Activated effector memory CD4-positive, alpha-beta T cell treated with anti-CD3 and anti-CD28 coated beads, Interleukin-2, amount 50 U/mL, for 16 hours (primary cell): ENCODE data around the gene OLIG1.
A peak's percentile ranks its signal among the peaks of the same experiment; 100 is the strongest.

ENCODE experiments used
- DNase-seq: peaks from one replicate; pipeline ENCODE4 v3.0.0-alpha.2; 2020

The OLIG1 gene

DNA sequence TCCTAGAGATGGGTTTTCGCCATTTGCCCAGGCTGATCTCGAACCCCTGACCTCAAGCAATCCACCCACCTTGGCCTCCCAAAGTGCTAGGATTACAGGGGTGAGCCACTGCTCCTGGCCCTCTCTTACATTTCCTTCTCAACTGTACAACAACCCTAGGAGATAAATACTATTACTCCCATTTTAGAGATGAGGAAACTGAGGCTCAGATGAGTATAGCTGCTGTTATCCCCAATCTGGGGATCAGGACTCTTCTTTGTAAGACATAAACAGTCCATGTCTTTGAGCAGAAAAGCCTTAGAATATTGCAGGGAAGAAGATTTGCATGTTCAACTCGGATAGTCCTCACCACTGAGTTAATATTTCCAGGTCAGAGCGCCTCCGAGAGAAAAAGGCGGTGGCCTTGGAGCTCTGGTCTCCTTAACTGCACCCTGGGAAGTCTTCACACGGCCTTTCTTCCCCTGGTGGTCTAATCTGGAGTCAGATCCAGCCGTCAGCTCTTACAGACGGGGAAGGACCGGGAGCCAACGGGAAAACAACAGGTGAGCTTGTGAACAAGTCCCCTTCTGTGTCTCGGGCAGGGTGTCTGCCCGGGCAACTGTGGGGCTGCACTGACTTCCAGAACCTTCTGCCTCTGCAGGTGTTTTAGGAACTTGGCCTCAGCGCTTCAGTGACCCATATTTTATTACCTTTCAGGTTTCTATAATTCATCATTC is 5.9 kb upstream of the OLIG1 start:
- no peak for DNase-seq

DNA sequence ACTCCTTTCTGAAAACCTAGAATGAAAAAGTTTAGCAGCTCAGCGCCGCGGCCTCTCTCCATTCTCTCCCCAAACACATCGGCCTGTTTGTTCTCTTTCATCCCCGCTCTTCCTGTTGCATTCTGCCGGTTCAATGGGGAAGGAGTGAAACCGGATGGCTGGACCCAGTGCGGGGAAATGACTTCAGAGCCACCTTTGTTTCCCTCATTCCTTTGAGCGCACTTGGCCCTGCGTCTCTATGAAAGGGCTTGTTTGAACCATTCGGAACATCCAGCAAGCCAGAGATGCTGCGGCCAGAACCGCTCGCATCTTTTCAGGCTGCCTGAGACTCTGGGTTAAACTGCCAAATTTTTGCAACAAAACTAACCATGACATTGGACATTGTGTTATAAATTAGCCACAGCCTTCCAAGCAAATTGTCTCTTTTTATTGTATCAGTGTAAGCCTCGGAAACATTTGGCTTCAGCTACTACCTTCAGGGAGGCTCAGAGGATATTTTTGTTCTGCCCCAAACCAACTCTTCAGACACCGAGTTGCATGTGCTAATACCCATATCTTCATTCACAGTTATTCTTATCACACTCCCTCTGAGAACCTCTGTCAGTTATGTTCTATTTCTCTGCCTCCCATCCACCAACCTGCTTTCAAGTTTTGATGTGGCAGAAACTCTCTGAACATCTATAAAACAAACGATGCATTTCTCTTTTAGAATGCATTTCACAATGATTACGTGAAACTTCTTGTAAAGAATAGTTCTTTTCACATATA is 5.1 kb upstream of the OLIG1 start:
- no peak for DNase-seq

GRCh38 chr21:33067043-33067442 is 2.9 kb upstream of the OLIG1 start:
- DNase-seq = no peak

GRCh38 chr21:33067457-33067856 is 2.5 kb upstream of the OLIG1 start:
- DNase-seq = no peak

DNA sequence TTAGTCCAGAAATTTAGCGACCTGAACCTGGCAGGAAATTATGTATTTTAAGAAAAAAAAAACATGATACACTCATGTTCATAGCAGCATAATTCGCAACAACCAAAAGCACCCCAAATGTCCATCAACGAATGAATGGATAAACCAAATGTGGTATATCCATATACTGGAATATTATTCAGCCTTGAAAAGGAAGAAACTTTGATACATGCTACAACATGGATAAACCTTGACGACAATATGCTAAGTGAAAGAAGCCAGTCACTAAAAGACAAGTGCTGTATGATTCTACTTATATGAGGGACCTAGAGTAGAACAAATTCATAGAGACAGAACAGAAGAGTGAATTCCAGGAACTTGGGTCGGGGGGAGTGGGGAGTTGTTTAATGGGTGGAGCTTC is 698 bp upstream of the OLIG1 start:
- DNase-seq = no peak

- DNase-seq = no peak
Measured at GRCh38 chr21:33069645-33069993, 322 bp upstream of the OLIG1 start.

- DNase-seq = no peak
Measured at GRCh38 chr21:33070744-33070997, 730 bp downstream of the OLIG1 start.

- DNase-seq = no peak
Measured at GRCh38 chr21:33070998-33071769, 1.2 kb downstream of the OLIG1 start.

DNA sequence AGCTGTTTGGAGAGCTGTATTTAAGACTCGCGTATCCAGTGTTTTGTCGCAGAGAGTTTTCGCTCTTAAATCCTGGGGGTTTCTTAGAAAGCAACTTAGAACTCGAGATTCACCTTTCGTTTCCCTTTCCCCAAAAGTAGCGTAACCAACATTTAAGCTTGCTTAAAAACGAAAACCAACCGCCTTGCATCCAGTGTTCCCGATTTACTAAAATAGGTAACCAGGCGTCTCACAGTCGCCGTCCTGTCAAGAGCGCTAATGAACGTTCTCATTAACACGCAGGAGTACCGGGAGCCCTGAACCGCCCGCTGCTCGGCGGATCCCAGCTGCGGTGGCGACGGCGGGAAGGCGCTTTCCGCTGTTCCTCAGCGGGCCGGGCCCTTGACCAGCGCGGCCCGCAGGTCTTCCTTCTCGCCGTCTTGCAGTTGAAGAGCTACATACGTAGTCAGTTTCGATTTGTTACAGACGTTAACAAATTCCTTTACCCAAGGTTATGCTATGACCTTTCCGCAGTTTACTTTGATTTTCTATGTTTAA is 1.9 kb downstream of the OLIG1 start:
- DNase-seq = peak; percentile 52

- DNase-seq = peak; percentile 30
Measured at GRCh38 chr21:33073636-33074035, 3.7 kb downstream of the OLIG1 start.

DNA sequence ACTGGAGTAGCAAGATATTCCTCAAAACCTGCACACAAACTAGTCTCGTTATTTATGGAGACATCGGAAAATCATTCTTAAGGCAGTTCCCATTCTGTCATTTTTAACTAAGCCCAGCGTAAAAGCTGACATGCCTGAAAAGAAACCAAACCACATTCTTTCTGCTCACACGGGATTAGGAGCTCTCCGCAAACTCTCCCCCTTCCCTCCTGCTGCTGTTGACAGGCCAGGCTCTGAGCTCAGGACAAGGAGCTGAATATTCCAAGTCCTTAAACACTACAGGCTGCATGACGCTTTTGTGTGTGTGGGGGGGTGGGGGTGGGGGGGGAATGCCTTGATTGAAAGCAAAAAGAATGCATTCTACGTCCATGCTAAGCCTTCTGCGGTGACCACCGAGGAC is 5.2 kb downstream of the OLIG1 start:
- DNase-seq = no peak

DNA sequence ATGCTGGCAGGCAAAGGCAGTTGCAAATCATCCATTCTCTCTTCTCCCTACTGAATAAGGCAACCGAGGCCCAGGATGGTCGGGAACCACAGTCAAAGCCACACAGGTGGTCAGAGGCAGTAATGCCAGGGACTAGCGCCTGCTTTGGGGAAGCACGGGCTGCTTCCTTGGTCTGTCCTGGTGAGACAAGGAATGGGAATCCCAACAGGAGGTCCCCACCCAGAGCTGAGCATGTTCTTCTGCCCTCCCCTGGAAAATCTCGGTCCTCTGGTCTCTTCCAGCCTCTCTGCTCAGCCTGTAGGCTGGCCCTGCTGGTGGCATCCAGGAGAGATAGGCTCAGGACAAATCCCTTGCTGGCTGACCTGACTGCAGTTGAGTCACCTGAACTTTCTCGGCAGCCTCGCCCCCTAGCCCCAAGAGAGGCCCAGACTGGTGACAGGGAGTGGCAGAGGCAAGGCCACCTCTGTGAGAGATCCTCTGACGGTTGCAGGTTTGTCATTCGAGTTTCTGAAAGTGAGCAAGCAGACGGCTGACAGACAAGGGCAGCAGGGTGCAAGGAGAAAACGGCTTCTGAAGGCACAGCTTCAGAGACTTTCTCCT is 5.8 kb downstream of the OLIG1 start:
- peak; percentile 47 for DNase-seq

DNA sequence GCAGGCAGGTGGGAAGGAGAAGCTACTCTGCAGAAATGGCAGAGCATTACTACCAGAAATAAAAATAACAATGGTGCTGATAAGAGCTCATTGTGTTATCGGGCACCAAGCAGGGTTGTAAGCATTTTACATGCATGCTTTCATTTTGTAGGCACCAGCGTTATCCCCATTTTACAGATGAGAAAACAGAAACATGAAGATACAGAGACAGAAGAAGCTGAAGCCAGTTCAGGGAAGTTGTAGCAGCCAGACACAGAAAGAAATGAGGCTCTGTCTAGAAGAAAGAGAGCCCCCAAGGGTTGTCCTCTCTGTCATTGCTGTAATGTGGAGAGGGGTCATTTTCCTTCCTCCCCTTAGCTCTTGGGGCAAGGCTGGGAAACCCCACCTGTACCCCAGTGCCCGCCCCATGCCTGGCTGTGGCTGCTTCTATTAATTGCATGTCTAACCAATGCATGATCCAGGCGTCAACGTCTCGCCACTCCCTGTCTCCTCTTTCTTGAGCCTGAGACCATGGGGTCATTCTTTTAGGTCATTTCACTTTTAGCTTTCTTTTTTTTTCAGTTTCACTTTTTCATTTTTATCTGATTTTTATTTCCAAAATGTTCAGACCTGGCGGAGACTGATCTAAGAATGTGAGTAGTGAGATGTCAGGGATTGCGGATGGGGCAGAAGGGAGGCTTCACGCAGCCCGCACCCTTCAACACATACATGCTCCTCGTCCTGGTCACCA is 6.8 kb downstream of the OLIG1 start:
- peak; percentile 10 for DNase-seq

GRCh38 chr21:33078907-33079582 is 9.1 kb downstream of the OLIG1 start:
- peak; percentile 62 for DNase-seq

- DNase-seq = peak; percentile 36
Measured at GRCh38 chr21:33080376-33080775, 10.4 kb downstream of the OLIG1 start.

DNA sequence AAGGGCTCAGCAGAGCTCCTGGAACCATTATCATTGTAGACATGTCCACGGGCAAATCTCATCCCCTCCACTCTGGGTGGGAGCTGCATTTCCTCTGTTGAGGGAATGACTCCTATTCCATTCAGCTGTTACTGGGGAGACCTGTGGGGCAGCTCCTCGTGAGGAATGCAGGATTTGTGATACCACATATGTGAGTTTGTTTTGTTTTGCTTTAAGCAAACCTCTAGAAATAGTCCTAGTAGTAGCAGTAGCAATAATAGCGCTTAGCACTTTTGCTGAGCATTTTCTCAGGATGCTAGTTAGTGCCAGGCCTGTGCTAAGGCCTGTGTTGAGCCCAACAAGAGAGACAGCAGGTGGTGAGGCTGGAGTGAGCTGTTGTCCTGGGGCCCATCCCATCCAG is 10.8 kb downstream of the OLIG1 start:
- peak; percentile 24 for DNase-seq

- no peak for DNase-seq
Measured at GRCh38 chr21:33088384-33088783, 18.4 kb downstream of the OLIG1 start.

DNA sequence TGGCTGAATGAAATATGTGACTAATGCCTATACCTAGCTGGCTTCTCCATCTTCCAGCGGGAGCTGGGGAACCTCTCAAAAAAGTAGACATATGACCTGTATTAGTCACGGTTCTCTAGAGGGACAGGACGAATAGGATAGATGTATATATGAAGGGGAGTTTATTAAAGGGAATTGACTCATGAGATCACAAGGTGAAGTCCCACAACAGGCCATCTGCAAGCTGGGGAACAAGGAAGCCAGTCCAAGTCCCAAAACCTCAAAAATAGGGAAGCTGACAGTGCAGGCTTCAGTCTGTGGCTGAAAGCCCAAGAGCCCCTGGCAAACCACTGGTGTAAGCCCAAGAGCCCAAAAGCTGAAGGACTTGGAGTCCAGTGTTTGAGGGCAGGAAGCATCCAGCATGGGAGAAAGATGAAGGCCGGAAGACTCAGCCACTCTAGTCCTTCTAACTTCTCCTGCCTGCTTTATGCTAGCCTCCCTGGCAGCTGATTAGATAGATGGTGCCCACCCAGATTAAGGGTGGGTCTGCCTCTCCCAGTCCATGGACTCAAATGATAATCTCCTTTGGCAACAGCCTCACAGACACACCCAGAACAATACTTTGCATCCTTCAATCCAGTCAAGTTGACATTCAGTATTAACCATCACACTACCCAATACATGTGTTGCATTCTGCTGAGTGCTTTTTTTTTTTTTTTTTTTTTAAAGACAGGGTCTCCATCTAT is 19.6 kb downstream of the OLIG1 start:
- DNase-seq = no peak

DNA sequence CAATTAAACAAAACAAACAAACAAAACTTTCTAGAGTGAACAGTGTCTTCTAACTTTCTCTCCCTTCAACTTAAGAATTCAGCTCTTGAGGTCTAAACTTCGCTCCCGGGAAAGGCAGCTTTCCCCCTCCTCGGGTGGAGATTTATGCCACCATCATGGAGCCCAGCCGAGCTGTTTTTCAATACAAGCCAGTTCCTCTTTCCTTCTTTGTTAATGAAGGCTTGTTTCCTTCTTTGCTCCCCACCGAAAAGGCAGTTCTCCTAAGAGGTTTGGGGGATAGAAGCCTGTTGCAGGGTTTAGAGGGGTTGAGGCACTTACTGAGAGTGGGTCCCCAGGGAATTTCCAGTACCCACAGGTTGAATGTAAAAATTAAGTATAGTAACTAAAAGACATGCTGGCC is 26.5 kb downstream of the OLIG1 start:
- DNase-seq = no peak

DNA sequence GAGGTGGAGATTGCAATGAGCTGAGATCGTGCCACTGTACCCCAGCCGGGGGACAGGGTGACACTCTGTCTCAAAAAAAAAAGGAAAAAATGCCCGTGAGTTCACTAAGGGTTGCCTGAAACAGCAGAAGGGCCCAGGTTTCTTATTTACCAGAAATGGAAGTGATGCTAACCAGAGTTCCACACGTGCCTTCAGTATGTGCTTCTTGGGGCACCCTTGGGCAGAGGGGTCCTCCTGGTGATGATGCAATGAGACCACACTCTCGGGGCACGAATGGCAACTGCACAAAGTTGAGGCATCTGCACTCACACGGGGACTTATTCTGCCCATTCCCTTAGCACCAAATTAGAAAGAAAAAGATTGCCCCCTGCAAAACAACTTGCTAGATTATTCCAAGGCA is 29.2 kb downstream of the OLIG1 start:
- peak; percentile 21 for DNase-seq

- peak; percentile 52 for DNase-seq
Measured at GRCh38 chr21:33101300-33101911, 31.5 kb downstream of the OLIG1 start.
